NCI-H128 (cell line): ENCODE results near the gene ADCY9.

Experiments
- DNase-seq: peaks from one replicate; lab custom pipeline; 2025; ENCODE audit not compliant: unreplicated experiment; lab: John Stamatoyannopoulos, UW

ADCY9 gene

GRCh38 chr16:4123616-4124300, 7.5 kb upstream of the ADCY9 start:
- DNase-seq: no peak

DNA sequence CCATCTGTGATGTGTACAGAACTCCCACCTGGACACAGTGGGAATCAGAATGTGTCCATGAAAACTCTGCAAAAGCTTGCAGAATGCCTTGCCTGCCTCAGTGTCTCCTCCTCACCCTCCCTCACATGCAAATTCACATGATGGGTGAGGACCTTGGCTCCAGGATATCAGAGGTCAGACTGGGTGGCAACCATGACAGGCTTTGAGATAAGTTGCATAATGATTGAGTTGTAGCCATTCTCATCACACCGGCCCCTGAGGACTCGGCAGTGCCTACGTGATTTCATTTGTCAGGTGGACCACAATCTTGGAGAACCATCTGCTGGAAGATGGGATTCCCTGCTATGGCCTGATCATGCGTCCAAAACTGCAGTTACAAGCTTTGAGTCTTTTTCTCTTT, 3.9 kb upstream of the ADCY9 start:
- no peak for DNase-seq

GRCh38 chr16:4117250-4117578, 972 bp upstream of the ADCY9 start:
- DNase-seq: no peak

GRCh38 chr16:4115949-4116318, 308 bp downstream of the ADCY9 start:
- DNase-seq: no peak

- DNase-seq: peak; percentile 5
These were observed 863 bp downstream of the ADCY9 start for GRCh38 chr16:4115209-4115948.

DNA sequence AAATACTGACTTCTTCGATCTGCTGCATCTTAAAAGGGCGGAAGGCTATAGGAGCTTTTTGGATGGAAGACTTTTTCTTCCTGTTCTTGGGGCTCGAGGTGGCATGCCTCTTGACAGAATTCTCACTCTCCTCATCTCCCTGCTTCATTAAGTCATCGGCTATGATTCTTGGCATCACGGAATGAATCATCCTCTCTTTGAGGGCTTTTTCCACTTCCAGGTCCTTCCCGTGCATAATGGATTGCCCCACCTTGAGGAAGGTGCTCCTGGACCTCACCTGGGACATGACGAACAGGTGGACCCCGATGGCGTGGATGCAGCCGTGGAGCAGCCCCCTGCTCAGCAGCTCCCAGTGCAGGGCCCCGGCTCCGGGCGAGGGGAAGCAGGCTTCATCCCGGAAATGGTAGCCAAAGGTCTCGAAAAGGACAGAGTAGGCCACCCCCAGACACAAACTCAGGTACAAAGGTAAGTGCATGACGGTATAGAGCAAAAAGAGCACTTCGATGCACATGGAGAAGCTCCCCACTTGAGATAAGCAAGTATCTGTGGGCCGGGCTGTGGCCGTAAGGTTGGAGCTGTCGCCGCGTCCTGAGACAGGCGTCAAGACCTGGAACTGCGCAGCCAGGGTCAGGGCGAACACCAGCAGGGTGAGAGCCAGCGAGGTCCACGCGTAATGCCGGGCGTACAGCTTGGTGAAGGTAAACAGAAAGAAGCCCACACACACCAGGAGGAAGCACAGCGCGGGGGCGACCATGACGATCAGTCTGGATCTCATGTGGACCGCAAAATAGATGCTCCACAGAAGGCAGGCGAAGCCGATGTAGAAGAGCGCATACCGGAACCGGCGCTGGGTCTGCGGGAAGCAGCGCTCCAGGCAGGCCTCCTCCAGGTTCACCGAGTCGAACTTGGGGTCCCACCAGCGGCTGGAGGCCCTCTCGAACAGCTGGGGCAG, 1.7 kb downstream of the ADCY9 start:
- no peak for DNase-seq

DNA sequence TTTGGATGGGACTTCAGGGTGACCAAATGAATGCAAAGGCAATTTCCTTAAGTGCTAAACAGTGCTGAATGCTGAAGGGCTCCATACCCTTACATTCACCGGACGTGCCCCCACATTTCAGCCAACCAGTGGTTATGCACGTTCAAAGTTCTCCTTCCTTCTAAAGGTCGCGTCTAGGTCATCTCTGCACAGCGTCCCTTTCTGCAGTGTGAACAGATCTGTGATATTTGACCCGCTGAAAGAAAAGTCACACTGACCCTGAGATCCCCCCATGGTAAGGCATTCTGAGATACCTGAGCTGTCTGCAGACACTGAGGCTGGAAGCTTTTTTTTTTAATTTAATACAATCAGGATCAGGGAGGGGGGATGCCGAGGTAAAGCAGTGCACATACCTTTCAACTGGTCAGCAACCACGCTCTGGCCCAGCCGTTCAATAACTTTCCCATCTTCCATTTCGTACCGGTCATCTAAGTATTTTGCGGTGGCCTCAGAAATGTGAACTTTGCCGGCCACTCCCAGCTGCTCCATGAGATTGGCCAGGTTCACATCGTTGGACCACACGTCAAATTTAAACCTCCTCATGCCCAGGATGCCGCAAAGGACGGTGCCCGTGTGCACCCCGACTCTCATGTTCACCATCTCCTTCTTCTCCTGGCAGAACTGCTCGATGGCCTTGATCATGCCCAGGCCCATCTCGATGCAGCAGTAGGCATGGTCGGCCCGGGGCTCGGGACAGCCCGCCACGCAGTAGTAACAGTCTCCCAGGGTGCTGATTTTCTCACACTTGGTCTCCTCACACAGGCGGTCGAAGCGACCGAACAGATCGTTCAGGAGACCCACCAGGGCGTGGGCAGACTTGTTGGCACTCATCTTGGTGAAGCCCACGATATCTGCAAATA, 2.6 kb downstream of the ADCY9 start:
- DNase-seq: no peak

DNA sequence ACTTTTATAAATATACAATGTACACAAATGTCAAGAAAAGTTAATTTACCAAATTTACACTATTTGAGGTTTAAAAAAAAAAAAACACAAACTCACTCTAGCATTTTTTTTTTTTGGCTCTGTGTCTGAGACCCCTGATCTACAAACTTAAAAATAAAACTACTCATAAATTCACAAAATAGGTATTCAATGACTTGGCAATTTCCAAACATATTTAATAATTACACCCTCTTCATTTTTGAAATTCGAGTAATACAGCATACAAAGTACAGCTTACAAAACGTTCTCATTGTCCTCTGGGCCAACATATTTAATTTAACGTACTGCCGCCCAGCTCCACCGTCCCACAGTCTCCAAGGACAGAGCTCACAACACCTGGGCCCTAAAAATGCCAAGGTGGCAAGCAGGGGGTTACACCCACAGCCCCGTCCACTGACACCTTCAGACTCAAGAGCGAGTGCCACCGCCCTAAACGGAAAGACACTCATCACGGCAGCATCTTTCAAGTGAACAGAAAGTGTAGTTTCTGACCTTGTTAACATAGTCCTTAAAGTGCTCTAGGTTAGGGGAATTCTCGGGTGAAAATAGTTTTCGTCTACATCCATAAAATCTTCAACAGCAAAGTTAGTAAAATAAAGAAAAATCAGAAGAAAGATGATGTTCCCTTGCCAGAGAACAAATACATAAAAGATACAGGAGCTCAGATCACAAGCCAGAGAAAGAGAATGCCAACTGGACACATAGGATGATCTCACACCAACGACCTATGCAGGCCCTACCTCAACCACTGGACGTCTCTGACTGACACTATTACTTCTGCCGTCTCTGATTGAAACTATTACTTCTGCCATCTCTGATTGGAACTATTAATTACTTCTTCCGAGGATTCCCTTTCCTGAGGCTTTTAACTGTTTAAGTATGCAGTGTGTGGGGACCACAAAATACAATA, 4.2 kb downstream of the ADCY9 start:
- no peak for DNase-seq

- DNase-seq: no peak
These were observed 5.6 kb downstream of the ADCY9 start for GRCh38 chr16:4110680-4111079.

DNA sequence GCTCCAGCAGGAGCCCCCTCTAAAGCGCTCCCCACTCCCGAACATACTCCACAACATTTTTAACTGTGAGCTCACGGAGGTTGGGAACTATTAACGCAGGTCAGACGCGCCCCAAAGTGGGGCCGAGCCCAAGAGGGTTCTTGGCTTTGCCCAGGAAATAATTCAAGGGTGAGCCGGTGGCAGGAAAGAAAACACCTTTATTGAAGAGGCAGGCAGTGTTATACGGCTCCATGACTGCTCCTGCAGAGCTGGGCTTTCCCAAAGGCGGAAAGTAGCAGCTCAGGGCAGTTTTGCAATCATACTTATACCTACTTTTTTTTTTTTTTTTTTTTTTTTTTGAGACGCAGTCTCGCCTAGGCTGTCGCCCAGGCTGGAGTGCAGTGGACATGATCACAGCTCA, 6.2 kb downstream of the ADCY9 start:
- DNase-seq: no peak

- DNase-seq: no peak
These were observed 6.9 kb downstream of the ADCY9 start for GRCh38 chr16:4109250-4109736.

DNA sequence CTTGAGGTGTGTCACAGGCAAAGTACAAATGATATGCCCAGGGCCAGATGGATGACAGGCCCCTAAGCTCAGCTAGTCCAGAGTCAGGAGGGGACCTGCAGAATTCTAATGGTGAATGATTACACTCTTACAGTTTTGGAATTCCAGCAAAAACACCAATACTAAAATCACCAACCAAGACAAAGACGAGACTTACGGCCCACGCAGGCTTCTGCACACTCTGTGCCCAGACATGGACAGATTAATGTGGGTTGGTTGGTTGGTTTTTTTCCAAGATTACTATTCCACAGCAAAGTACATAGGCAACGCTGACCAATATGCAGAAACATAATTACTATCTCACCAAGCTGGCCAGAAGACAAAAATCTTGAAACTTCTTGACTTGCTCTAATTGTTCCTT, 9.7 kb downstream of the ADCY9 start:
- no peak for DNase-seq

DNA sequence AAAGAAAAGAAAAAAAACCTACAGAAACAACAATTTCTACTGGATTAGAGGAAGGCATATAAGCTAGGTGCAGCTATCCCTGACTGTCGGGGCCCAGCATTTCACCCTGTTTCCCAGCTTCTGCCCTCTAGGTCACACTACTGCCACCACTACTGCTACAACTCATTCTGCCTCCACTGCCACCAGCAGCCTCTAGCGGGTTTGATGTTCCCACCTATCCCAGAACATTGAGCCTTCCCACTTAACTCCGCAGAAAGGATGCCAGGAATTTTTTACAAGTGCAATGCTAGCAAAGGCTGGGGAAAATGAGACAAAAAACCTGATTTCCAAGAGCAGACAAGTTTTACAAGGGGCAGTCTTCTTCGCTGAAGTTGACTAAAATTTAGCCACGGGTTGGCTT, 10.4 kb downstream of the ADCY9 start:
- DNase-seq: no peak

GRCh38 chr16:4103745-4104144, 12.5 kb downstream of the ADCY9 start:
- no peak for DNase-seq

DNA sequence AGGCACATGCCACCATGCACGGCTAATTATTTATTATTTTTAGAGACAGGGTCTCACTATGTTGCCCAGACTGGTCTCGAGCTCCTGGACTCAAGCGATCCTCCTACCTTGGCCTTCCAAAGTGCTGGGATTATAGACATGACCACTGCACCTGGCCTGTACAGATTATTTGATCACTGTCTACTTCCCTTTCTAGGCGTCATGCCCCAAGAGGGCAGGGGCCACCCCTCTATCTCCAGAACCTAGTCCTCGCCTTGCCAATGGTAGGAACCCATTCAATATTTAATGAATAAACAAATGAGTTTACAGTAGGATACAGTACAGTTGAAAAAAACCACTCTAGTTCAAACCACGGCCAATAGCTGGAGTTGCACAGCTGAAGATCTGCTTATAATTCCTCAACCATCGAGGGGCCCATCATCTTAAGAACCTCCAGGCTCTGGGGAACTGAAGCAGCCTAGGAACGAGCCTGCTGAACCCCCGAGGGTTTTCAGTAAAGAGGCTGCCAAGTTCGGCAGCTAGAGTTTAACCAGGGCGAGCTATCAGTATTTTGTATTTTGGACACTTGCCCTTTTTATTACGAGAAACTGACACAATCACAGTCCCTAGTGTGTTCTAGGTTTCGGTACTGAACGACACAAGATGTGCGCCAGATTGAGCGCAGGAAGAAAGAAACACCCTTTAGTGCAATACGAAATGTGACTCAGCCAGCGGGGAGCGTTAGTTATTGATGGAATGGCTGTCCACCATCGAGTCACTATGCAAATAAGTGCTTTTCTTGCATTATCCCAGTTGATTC, 14.6 kb downstream of the ADCY9 start:
- no peak for DNase-seq

GRCh38 chr16:4098501-4098900, 17.7 kb downstream of the ADCY9 start:
- DNase-seq: no peak

DNA sequence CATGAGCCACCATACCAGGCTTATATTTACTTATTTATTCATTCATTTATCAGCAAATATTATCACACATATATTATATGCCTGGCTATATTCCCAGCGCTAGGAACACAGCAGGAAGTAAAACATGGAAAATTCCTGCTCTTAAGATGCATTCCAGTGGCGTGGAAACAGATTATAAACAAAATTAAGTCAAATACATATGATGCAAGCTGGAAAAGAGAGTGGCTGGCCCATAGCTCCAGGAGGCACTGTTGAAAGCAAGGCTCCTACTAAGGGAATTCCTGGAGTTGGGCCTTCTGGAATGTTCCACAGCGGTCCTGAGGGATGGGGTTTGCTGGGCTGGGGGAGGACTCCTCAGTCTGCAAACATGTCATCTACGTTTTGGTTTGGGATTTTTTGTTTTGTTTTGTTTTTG, 18.4 kb downstream of the ADCY9 start:
- DNase-seq: no peak

- no peak for DNase-seq
These were observed 19.7 kb downstream of the ADCY9 start for GRCh38 chr16:4096509-4096908.
